HG02678 (cell line): Measurements from ENCODE around the gene STRC.
"Not testable (repeated sequence)": the region's sequence is repeated elsewhere in the genome, so short reads cannot be mapped to it uniquely, and the experiment has no call there.

Experiments used
- ATAC-seq: cut with Tn5 transposase; IDR thresholded peaks from one replicate; pipeline ENCODE4 v1.9.1; 2021; ENCODE audit warnings: mild to moderate bottlenecking, moderate library complexity; ENCODE audit not compliant: unreplicated experiment

Gene STRC

DNA sequence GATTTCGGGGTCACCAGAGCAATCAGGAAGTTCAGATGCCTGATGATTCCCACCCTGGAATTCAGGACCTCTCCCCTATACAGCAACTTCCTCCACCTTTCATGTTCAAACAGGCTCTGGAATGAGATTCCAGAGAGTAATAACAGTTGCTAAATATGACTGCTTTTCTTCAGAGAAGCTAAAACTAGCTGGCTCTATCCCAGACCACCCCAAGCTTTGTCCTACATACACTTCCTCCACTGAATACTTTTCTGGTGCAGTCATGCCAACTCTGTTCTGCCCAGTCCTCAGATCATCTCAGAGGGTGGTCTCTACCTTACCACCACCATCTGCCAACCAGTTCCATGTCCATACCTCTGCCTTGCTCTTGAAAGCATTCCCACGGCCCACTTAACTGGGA is 52.0 kb downstream of the STRC start:
- not testable (repeated sequence) for ATAC-seq

DNA sequence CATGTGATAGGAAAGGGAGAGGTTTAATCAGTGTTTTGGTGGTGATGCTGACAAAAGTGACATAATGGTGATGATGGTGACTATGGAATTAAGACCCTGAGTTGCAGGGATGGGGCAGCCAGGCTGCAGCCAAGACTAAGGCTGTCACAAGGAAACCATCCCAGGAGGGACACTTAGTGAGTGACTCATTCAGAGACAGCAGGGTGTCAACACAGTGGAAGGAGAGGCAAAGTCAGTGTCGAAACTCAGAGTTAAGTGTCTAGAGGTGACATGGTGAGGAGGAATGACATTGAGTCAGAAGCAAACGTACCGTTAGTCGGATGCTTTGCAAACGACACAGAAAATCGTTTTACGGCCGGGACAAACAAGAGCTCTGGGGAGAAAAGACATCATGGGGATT is 54.8 kb downstream of the STRC start:
- not testable (repeated sequence) for ATAC-seq

DNA sequence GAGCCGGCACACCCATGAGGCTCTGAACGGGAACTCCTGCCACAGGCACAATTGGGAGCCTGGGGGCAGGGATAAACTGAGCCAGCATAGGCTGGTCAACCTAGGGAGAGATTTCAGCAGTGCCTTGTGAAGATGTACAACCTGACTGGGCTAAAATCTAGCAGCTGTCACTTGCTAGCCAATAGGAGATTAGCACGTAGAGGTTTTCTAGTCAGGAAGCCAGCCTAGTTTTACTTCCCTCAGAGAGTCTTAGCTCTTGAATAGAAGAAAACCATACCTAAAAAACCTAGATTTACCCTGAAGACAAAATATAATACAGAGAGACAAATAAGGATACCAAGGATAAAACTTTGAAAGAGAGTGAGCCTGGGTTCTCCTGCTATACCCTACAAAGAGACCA is 55.8 kb downstream of the STRC start:
- not testable (repeated sequence) for ATAC-seq

DNA sequence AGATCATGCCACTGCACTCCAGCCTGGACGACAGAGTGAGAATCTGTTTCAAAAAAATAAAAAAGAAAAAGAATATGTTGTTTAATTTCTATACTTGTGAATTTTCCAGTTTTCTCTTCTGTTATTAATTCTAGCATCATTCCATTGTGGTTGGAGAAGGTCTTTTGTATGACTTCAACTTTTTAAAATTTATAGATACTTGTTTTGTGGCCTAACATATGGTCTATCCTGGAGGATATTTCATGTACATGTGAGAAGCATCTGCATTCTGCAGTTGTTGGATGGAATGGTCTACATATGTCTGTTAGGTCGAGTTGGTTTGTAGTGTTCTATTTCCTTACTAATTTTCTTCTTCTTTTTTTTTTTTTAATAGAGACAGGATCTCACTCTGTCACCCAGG is 65.6 kb downstream of the STRC start:
- ATAC-seq, result no peak

DNA sequence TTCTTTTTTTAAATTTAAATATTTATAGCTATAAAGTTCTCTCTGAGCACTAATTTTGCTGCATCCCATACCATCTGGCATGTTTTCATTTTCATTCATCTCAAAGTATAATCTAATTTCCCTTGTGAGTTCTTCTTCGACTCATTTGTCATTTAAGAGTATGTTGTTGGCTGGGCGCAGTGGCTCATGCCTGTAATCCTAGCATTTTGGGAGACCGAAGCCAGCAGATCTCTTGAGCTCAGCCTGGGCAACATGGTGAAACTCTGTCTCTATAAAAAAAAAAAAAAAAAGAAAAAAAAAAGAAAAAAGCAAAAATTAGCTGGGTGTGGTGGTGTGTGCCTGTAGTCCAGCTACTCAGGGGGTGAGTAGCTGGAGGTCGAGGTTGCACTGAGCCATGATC is 66.3 kb downstream of the STRC start:
- ATAC-seq, result no peak

DNA sequence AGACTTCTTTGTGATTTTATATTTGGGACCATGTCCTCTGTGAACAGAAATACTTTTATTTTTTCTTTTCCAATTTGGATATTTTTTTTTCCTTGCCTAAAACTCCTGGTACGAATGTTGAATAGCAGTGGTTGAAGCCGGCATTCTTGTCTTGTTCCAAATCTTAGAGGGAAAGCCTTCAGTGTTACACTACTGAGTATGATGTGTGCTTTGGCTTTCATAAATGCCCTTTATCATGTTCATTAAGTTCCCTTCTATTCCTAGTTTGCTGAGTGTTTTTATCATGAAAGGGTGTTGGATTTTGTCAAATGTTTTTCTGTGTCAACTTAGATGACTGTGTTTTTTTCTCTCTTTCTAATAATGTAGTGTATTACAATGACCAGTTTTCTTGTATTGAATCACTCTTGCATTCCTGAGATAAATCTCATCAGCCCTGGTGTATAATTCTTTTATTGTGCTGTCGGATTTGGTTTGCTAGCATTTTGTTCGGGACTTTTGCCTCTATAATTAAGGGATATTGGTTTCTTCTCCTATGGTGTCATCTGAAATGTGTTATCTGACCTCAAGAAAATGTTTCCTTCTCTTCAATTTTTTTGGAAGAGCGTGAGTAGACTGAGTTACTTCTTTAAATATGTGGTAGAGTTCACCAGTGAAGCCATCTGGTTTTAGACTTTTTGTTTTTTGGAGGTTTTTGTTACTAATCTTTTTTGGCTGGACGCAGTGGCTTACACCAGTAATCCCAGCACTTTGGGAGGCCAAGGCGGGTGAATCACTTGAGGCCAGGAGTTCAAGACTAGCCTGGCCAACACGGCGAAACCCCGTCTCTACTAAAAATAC is 67.9 kb downstream of the STRC start:
- ATAC-seq, result no peak
